Measurements from ENCODE around the gene TEKT5.

Gene TEKT5

GRCh38 chr16:10728003-10728887 is 33.5 kb upstream of the TEKT5 start:
- ChIA-PET CTCF (interaction anchor here (0.6 to 0.8 kb wide), 2 partner anchors 9 to 215 kb away, joined by 3 to 4 read pairs; no protein-coding TSS in a partner anchor), POLR2A (no interaction called here)
- H3K4me3 ChIP-seq (ENCODE audit: low read depth, low read length): no peak overlapping the region
- DNase-seq (ENCODE audit: low read depth, low spot score): no peak
- TF ChIP-seq, protein P1, sequence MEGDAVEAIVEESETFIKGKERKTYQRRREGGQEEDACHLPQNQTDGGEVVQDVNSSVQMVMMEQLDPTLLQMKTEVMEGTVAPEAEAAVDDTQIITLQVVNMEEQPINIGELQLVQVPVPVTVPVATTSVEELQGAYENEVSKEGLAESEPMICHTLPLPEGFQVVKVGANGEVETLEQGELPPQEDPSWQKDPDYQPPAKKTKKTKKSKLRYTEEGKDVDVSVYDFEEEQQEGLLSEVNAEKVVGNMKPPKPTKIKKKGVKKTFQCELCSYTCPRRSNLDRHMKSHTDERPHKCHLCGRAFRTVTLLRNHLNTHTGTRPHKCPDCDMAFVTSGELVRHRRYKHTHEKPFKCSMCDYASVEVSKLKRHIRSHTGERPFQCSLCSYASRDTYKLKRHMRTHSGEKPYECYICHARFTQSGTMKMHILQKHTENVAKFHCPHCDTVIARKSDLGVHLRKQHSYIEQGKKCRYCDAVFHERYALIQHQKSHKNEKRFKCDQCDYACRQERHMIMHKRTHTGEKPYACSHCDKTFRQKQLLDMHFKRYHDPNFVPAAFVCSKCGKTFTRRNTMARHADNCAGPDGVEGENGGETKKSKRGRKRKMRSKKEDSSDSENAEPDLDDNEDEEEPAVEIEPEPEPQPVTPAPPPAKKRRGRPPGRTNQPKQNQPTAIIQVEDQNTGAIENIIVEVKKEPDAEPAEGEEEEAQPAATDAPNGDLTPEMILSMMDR (IDR thresholded peaks at IDR 0.05; ENCODE audit: insufficient read depth, low read length, missing control alignments): no peak

DNA sequence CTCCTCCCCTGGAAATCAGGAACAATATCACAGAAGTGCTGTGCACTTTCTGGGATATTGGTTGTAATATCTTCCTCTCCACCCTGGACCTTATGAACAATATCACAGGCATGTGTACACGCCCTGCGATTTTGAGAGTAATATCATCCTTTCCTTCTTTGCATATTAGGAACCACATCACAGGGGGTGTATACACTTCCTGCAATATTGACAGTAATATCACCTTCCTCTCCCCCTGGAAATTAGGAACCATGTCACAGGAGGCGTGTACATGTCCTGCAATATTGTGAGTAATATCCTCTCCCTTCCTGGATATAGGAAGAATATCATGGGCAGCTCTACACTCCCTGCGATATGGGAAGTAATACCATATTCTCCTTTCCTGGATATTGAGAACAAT is 14.2 kb upstream of the TEKT5 start:
- DNase-seq (ENCODE audit: low read depth, low spot score): no peak
- ChIA-PET POLR2A (no interaction called here), CTCF (no interaction called here)
- H3K4me3 ChIP-seq (ENCODE audit: low read depth, low read length): no peak overlapping the region
- TF ChIP-seq, protein P1 (IDR thresholded peaks at IDR 0.05; ENCODE audit: insufficient read depth, low read length, missing control alignments): no peak

GRCh38 chr16:10699756-10700155 is 5.0 kb upstream of the TEKT5 start:
- ChIA-PET CTCF (no interaction called here), POLR2A (no interaction called here)
- DNase-seq (ENCODE audit: low read depth, low spot score): no peak
- TF ChIP-seq, protein P1 (IDR thresholded peaks at IDR 0.05; ENCODE audit: insufficient read depth, low read length, missing control alignments): no peak
- no peak overlapping the region for H3K4me3 ChIP-seq (ENCODE audit: low read depth, low read length)

DNA sequence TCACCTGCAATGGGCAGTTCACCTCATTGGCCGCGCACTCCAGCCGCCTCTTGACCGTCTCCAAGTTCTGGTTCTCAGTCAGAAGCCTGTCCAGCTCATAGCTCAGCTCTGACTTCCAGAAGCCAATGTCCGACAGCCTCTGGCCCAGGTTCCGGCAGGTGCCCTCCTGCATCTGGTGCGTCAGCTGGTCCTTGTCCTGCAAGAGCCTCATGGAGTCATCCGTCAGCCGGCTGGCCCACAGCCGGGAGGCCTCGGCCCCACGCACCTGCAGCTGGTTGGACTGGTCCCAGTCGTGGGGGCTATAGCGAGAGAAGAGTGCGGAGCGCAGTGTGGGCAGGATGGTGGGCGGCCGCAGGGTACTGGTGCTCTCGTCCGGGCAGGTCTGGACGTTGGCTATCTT is 424 bp downstream of the TEKT5 start:
- no peak for DNase-seq (ENCODE audit: low read depth, low spot score)
- POLR2A ChIA-PET: no interaction called here
- TF ChIP-seq, protein P1 (IDR thresholded peaks at IDR 0.05; ENCODE audit: insufficient read depth, low read length, missing control alignments): no peak
- CTCF ChIA-PET: no interaction called here
- no peak overlapping the region for H3K4me3 ChIP-seq (ENCODE audit: low read depth, low read length)

- TF ChIP-seq, protein P1 (IDR thresholded peaks at IDR 0.05; ENCODE audit: insufficient read depth, low read length, missing control alignments): no peak
- ChIA-PET POLR2A (no interaction called here), CTCF (no interaction called here)
- no peak overlapping the region for H3K4me3 ChIP-seq (ENCODE audit: low read depth, low read length)
- DNase-seq (ENCODE audit: low read depth, low spot score): no peak
Observed at GRCh38 chr16:10693889-10694288, 841 bp downstream of the TEKT5 start.

DNA sequence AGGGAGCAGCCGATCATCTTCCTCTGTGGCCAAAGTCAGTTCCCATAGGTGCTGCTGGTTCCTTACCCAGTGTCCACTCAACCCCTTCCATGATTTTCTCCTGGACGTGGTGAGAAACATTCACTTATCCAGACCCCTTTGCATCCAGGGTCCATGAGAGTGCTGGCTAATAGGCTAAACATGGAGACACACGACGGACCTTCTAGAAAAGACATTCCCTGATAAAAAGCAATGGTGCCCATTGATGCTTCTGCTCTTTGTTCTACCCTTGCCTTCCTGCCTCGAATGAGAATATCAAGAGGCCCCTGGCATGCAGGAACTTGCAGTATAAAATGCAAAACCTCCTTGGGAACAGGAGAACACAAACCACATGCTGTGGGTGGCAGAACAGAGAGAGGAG is 2.3 kb downstream of the TEKT5 start:
- ChIA-PET POLR2A (no interaction called here), CTCF (no interaction called here)
- no peak overlapping the region for H3K4me3 ChIP-seq (ENCODE audit: low read depth, low read length)
- DNase-seq (ENCODE audit: low read depth, low spot score): no peak
- TF ChIP-seq, protein P1 (IDR thresholded peaks at IDR 0.05; ENCODE audit: insufficient read depth, low read length, missing control alignments): no peak
